Fibroblast of lung (primary cell): ENCODE results near the gene ADH1A. TPM values are rescaled to one million over a fixed set of nuclear protein-coding genes. Genes with fewer than 3 reads are reported as not detected.
A peak's percentile ranks its signal among the peaks of the same experiment; 100 is the strongest.
"Not testable (repeated sequence)": the region's sequence is repeated elsewhere in the genome, so short reads cannot be mapped to it uniquely, and the experiment has no call there.

ENCODE experiments used
- DNase-seq, 2 donors: peaks; one replicate each; pipeline versions ENCODE4 v3.0.0 to v3.0.0-alpha.2; 2010; ENCODE audit warnings: low read depth in 2 of 2
- H2AFZ ChIP-seq: 2 replicates; pipeline ENCODE4 v1.5.1; 2012; ENCODE audit warnings: low read length, control low read depth, inconsistent platforms
- H3K27ac ChIP-seq: 2 replicates; pipeline ENCODE4 v1.5.1; 2011; ENCODE audit warnings: low read length, control low read depth; ENCODE audit not compliant: insufficient read depth
- H3K27me3 ChIP-seq: 2 replicates; pipeline ENCODE4 v1.5.1; 2011; ENCODE audit warnings: mild to moderate bottlenecking, low read length; ENCODE audit not compliant: control insufficient read depth, insufficient read depth
- H3K36me3 ChIP-seq: 2 replicates; pipeline ENCODE4 v1.5.1; 2011; ENCODE audit warnings: low read length; ENCODE audit not compliant: control insufficient read depth, insufficient read depth
- H3K4me1 ChIP-seq: 2 replicates; pipeline ENCODE4 v1.5.1; 2011; ENCODE audit warnings: low read length; ENCODE audit not compliant: control insufficient read depth, insufficient read depth; ENCODE audit errors: extremely low read depth
- H3K4me2 ChIP-seq: 2 replicates; pipeline ENCODE4 v1.5.1; 2011; ENCODE audit warnings: low read length, control low read depth; ENCODE audit not compliant: insufficient read depth; ENCODE audit errors: extremely low read depth
- H3K4me3 ChIP-seq, 4 experiments: fragments of 200-600 bp in 1 of 4; sonication (generic) in 1 of 4; replicated peaks in 1 of 4; 2 replicates each; pipeline ENCODE4 v1.5.1; 2011 to 2016; ENCODE audit warnings: low read length in 4 of 4, low read depth in 3 of 4, mild to moderate bottlenecking in 3 of 4, control low read depth in 2 of 4, inconsistent platforms in 1 of 4, mixed read lengths in 1 of 4; ENCODE audit not compliant: insufficient read depth in 1 of 4; ENCODE audit errors: control extremely low read depth in 1 of 4
- H3K79me2 ChIP-seq: 2 replicates; pipeline ENCODE4 v1.5.1; 2012; ENCODE audit warnings: mild to moderate bottlenecking, low read length, inconsistent platforms; ENCODE audit not compliant: control insufficient read depth, insufficient read depth
- H3K9ac ChIP-seq: 2 replicates; pipeline ENCODE4 v1.5.1; 2011; ENCODE audit warnings: mild to moderate bottlenecking, low read length, control low read depth; ENCODE audit not compliant: insufficient read depth
- H3K9me3 ChIP-seq: 2 replicates; pipeline ENCODE4 v1.5.1; 2012; ENCODE audit warnings: low read depth, low read length; ENCODE audit not compliant: control insufficient read depth, insufficient read depth
- H4K20me1 ChIP-seq: 2 replicates; pipeline ENCODE4 v1.5.1; 2011; ENCODE audit warnings: low read length; ENCODE audit not compliant: control insufficient read depth, insufficient read depth; ENCODE audit errors: extremely low read depth
- CTCF ChIP-seq, 2 donors: IDR thresholded peaks in 1 of 2; conservative IDR thresholded peaks in 1 of 2; 1 replicate in 1 of 2; 2 replicates in 1 of 2; pipeline ENCODE4 v1.5.1; 2011 to 2012; ENCODE audit warnings: low read length in 2 of 2, control low read depth in 1 of 2, inconsistent platforms in 1 of 2, low read depth in 1 of 2, mild to moderate bottlenecking in 1 of 2
- EZH2 ChIP-seq: IDR thresholded peaks from 2 replicates; pipeline ENCODE4 v1.5.1; 2012; ENCODE audit warnings: low read length, control low read depth, mild to moderate bottlenecking; ENCODE audit errors: missing control alignments
- polyA plus RNA-seq, 2 donors: library from polyadenylated mRNA; depleted of rRNA in 1 of 2; stranded (reverse) in 1 of 2; unstranded in 1 of 2; fragments of >200 nt; gene quantifications; 2 replicates each; pipeline ENCODE4 v1.2.1, GENCODE V29; 2011 to 2012; ENCODE audit warnings: missing spikeins in 1 of 2
- total RNA-seq: library from RNA; depleted of rRNA; stranded (reverse); fragments of >200 nt; gene quantifications from 2 replicates; pipeline ENCODE4 v1.2.1, GENCODE V29; 2014

The ADH1A gene
- total and polyA plus RNA-seq, 2 donors (not counting 1 experiment from before 2014, with no cell fraction given): 0.06 to 0.17 TPM

GRCh38 chr4:99321241-99322191 is 30.7 kb upstream of the ADH1A start, which contains the start of gene ADH1B:
Gene ADH1B (minus strand): TSS chr4:99321401. CDS start chr4:99321331, 70 bp downstream.
- Histone ChIP-seq H3K27me3 (no peaks in the 10 kb centered on the region), H3K9me3 (no peaks in the 10 kb centered on the region), H3K9ac (no peak within 1 kb of the TSS), H4K20me1 (no peaks in the 10 kb centered on the region), H3K4me3 (peak within 1 kb of the TSS in 2 of 4 experiments; percentile 57 to 84), H3K4me1 (peaks cover 4% of the 10 kb centered on the region), H2AFZ (no peak within 1 kb of the TSS), H3K27ac (no peak within 1 kb of the TSS), H3K79me2 (no peaks in the 10 kb centered on the region), H3K36me3 (no peaks in the 10 kb centered on the region), H3K4me2 (no peak within 1 kb of the TSS)
- peak in 1 of 2 donors; percentile 84 for DNase-seq
- TF ChIP-seq EZH2 (no peak), CTCF (conservative IDR thresholded peaks at IDR 0.05 in 1 of 2, IDR thresholded peaks at IDR 0.05 in 1 of 2; ENCODE audit: low read depth in 1 of 2, low read length in 2 of 2) (no peak)

- H4K20me1 ChIP-seq, DNase-seq, H3K4me2 ChIP-seq, H3K4me1 ChIP-seq, H3K79me2 ChIP-seq, H3K9me3 ChIP-seq, H3K4me3 ChIP-seq, H3K36me3 ChIP-seq, H3K9ac ChIP-seq, H3K27ac ChIP-seq, H3K27me3 ChIP-seq: not testable (repeated sequence)
- H2AFZ ChIP-seq: peak overlapping the region; percentile 2
Observed at GRCh38 chr4:99317811-99318210, 27.0 kb upstream of the ADH1A start.

GRCh38 chr4:99317354-99317753 is 26.6 kb upstream of the ADH1A start:
- Histone ChIP-seq H3K27me3 (no peaks in the 10 kb centered on the region), H3K9me3 (no peaks in the 10 kb centered on the region), H2AFZ (peak overlapping the region; percentile 2), H3K4me1 (no peaks in the 10 kb centered on the region), H3K27ac (no peak overlapping the region), H3K4me3 (no peak overlapping the region), H3K4me2 (no peak overlapping the region), H4K20me1 (no peaks in the 10 kb centered on the region), H3K36me3 (no peaks in the 10 kb centered on the region), H3K9ac (no peak overlapping the region), H3K79me2 (no peaks in the 10 kb centered on the region)
- TF ChIP-seq EZH2 (no peak), CTCF (conservative IDR thresholded peaks at IDR 0.05 in 1 of 2, IDR thresholded peaks at IDR 0.05 in 1 of 2; ENCODE audit: low read depth in 1 of 2, low read length in 2 of 2) (no peak)
- DNase-seq: no peak
